OCI-LY1 (cell line): ENCODE data around the gene CXorf38.
A peak's percentile ranks its signal among the peaks of the same experiment; 100 is the strongest.

Source experiments
- H2AFZ ChIP-seq: fragments of 200-600 bp; sonication (generic), shearing (Covaris generic); 2 replicates; pipeline ENCODE4 v1.6.0; 2014; ENCODE audit warnings: antibody characterized with exemption, mild to moderate bottlenecking, low read length
- H3F3A ChIP-seq: fragments of 200-600 bp; sonication (generic), shearing (Covaris generic); 2 replicates; pipeline ENCODE4 v1.6.0; 2014; ENCODE audit warnings: mild to moderate bottlenecking, antibody characterized with exemption, low read length, moderate library complexity; ENCODE audit not compliant: insufficient read depth
- H3K27ac ChIP-seq: fragments of 200-600 bp; sonication (generic); 2 replicates; pipeline ENCODE4 v1.5.1; 2014; ENCODE audit warnings: low read length, mixed run types, mild to moderate bottlenecking, low read depth; ENCODE audit not compliant: poor library complexity, severe bottlenecking
- H3K27me3 ChIP-seq: fragments of 200-600 bp; sonication (generic); 2 replicates; pipeline ENCODE4 v1.6.0; 2014; ENCODE audit warnings: antibody characterized with exemption, mild to moderate bottlenecking, low read length, moderate library complexity; ENCODE audit not compliant: insufficient read depth
- H3K36me3 ChIP-seq: fragments of 200-600 bp; sonication (generic); 2 replicates; pipeline ENCODE4 v1.6.1; 2014; ENCODE audit warnings: mild to moderate bottlenecking, antibody characterized with exemption, low read length, moderate library complexity, mixed read lengths; ENCODE audit not compliant: insufficient read depth
- H3K4me1 ChIP-seq: fragments of 200-600 bp; sonication (generic); 2 replicates; pipeline ENCODE4 v1.5.1; 2014; ENCODE audit warnings: mild to moderate bottlenecking, low read length, moderate library complexity; ENCODE audit not compliant: insufficient read depth, severe bottlenecking
- H3K4me2 ChIP-seq: fragments of 200-600 bp; sonication (generic), shearing (Covaris generic); 2 replicates; pipeline ENCODE4 v1.6.1; 2014; ENCODE audit warnings: low read length
- H3K4me3 ChIP-seq: fragments of 200-600 bp; sonication (generic); 2 replicates; pipeline ENCODE4 v1.5.1; 2014; ENCODE audit warnings: low read length, low read depth, mild to moderate bottlenecking, mixed read lengths; ENCODE audit not compliant: poor library complexity, severe bottlenecking
- H3K79me2 ChIP-seq: fragments of 200-600 bp; shearing (Covaris generic); 2 replicates; pipeline ENCODE4 v1.6.1; 2016; ENCODE audit warnings: mixed run types, low read length, mixed read lengths; ENCODE audit not compliant: insufficient read depth
- H3K9ac ChIP-seq: fragments of 200-600 bp; sonication (generic), shearing (Covaris generic); 2 replicates; pipeline ENCODE4 v1.6.1; 2014; ENCODE audit warnings: mild to moderate bottlenecking, low read length, mixed read lengths
- H3K9me2 ChIP-seq: fragments of 200-600 bp; sonication (generic), shearing (Covaris generic); 2 replicates; pipeline ENCODE4 v1.6.1; 2014; ENCODE audit warnings: low read depth, mild to moderate bottlenecking, low read length, mixed read lengths
- H3K9me3 ChIP-seq: fragments of 200-600 bp; shearing (Covaris generic); 2 replicates; pipeline ENCODE4 v1.6.1; 2014; ENCODE audit warnings: low read length, mixed read lengths
- H4K20me1 ChIP-seq: fragments of 200-600 bp; sonication (generic), shearing (Covaris generic); 2 replicates; pipeline ENCODE4 v1.6.0; 2016; ENCODE audit warnings: mild to moderate bottlenecking, low read length; ENCODE audit not compliant: insufficient read depth
- CTCF ChIP-seq: fragments of 200-600 bp; sonication (generic), shearing (Covaris generic); IDR thresholded peaks from 2 replicates; pipeline ENCODE4 v1.5.1; 2017; ENCODE audit warnings: mild to moderate bottlenecking, antibody characterized with exemption, low read length, moderate library complexity, mixed read lengths
- EZH2 ChIP-seq: fragments of 200-600 bp; sonication (generic), shearing (Covaris generic); IDR thresholded peaks from 2 replicates; pipeline ENCODE4 v1.8.0; 2017; ENCODE audit warnings: borderline replicate concordance, mixed run types, mild to moderate bottlenecking, antibody characterized with exemption, low read length, moderate library complexity, mixed read lengths

CXorf38 gene

GRCh38 chrX:40580537-40581335 is 66.6 kb downstream of the CXorf38 start, which contains the start of gene ATP6AP2:
ATP6AP2 (plus strand) TSS chrX:40580970; CDS start chrX:40581066, 96 bp downstream.
- Histone ChIP-seq H3K9ac (peak within 1 kb of the TSS; percentile 78), H3K4me2 (peak within 1 kb of the TSS; percentile 75), H3K9me3 (no peaks in the 10 kb centered on the region)

GRCh38 chrX:40579900-40580536 is 67.3 kb downstream of the CXorf38 start:
- peak overlapping the region; percentile 75 for H3K4me2 ChIP-seq
- no peaks in the 10 kb centered on the region for H3K9me3 ChIP-seq
- peak overlapping the region; percentile 78 for H3K9ac ChIP-seq
- peaks cover 14% of the 10 kb centered on the region; the same call in 1 of the 2 replicates for H3K79me2 ChIP-seq
- H3F3A ChIP-seq: no peaks in the 10 kb centered on the region
- H3K4me1 ChIP-seq: peaks cover 18% of the 10 kb centered on the region
- no peaks in the 10 kb centered on the region for H4K20me1 ChIP-seq
- H3K36me3 ChIP-seq: no peaks in the 10 kb centered on the region
- H2AFZ ChIP-seq: 0 out of 2 replicates have a peak overlapping the region, but pooled peaks have one; percentile 35
- no peak for TF ChIP-seq CTCF
- no peak for TF ChIP-seq EZH2
- H3K27me3 ChIP-seq: no peaks in the 10 kb centered on the region
- no peak overlapping the region for H3K27ac ChIP-seq
- H3K4me3 ChIP-seq: peak overlapping the region; percentile 94
- no peaks in the 10 kb centered on the region for H3K9me2 ChIP-seq

More at GRCh38 chrX:40580537-40581335, 66.6 kb downstream of the CXorf38 start, which contains the start of gene ATP6AP2:
- no peak for TF ChIP-seq EZH2
- TF ChIP-seq CTCF: no peak
- no peaks in the 10 kb centered on the region for H4K20me1 ChIP-seq
- no peaks in the 10 kb centered on the region for H3K27me3 ChIP-seq
- no peak within 1 kb of the TSS for H3K27ac ChIP-seq
- peaks cover 14% of the 10 kb centered on the region; the same call in 1 of the 2 replicates for H3K79me2 ChIP-seq
- H3F3A ChIP-seq: no peaks in the 10 kb centered on the region
- H3K9me2 ChIP-seq: no peaks in the 10 kb centered on the region
- H3K4me3 ChIP-seq: peak within 1 kb of the TSS; percentile 94
- 0 out of 2 replicates have a peak within 1 kb of the TSS, but pooled peaks have one; percentile 35 for H2AFZ ChIP-seq
- peaks cover 18% of the 10 kb centered on the region for H3K4me1 ChIP-seq
- no peaks in the 10 kb centered on the region for H3K36me3 ChIP-seq

GRCh38 chrX:40579141-40579540 is 68.2 kb downstream of the CXorf38 start:
- Histone ChIP-seq H3K9ac (no peak overlapping the region), H4K20me1 (no peaks in the 10 kb centered on the region), H3K36me3 (no peaks in the 10 kb centered on the region), H3K27ac (no peak overlapping the region), H3K4me1 (peaks cover 18% of the 10 kb centered on the region), H2AFZ (no peak overlapping the region), H3K79me2 (peaks cover 14% of the 10 kb centered on the region; the same call in 1 of the 2 replicates), H3K9me2 (no peaks in the 10 kb centered on the region), H3K27me3 (no peaks in the 10 kb centered on the region), H3F3A (no peaks in the 10 kb centered on the region), H3K9me3 (no peaks in the 10 kb centered on the region), H3K4me2 (no peak overlapping the region), H3K4me3 (no peak overlapping the region)
- TF ChIP-seq CTCF: no peak
- no peak for TF ChIP-seq EZH2
